SJCRH30 (cell line): ENCODE measurements around the gene AEBP2. TPM values are rescaled to one million over a fixed set of nuclear protein-coding genes. Genes with fewer than 3 reads are reported as not detected.

Source experiments
- DNase-seq, 2 experiments: peaks; one replicate each; pipeline ENCODE4 v3.0.0-alpha.2; 2015 to 2020
- H3K27ac ChIP-seq: fragments of 250-450 bp; sonication (Bioruptor Pico); 2 replicates; pipeline ENCODE4 v1.5.1; 2020; ENCODE audit warnings: mild to moderate bottlenecking, moderate library complexity
- H3K27me3 ChIP-seq: fragments of 250-450 bp; sonication (Bioruptor Pico); 2 replicates; pipeline ENCODE4 v1.5.1; 2020; ENCODE audit warnings: mild to moderate bottlenecking, moderate library complexity
- H3K36me3 ChIP-seq: fragments of 250-450 bp; sonication (Bioruptor Pico); 2 replicates; pipeline ENCODE4 v1.5.1; 2020; ENCODE audit warnings: mild to moderate bottlenecking, moderate library complexity
- H3K4me1 ChIP-seq: fragments of 250-450 bp; sonication (Bioruptor Pico); 2 replicates; pipeline ENCODE4 v1.5.1; 2020; ENCODE audit warnings: mild to moderate bottlenecking, moderate library complexity
- H3K4me3 ChIP-seq: fragments of 250-450 bp; sonication (Bioruptor Pico); 2 replicates; pipeline ENCODE4 v1.5.1; 2020; ENCODE audit warnings: mild to moderate bottlenecking, moderate library complexity
- H3K9me3 ChIP-seq: fragments of 250-450 bp; sonication (Bioruptor Pico); replicated peaks from 2 replicates; pipeline ENCODE4 v1.5.1; 2020; ENCODE audit warnings: mild to moderate bottlenecking, moderate library complexity
- total RNA-seq: library from RNA; depleted of rRNA; stranded (reverse); fragments of >200 nt; shearing (Covaris generic); gene quantifications from 2 replicates; pipeline ENCODE4 v1.2.3, GENCODE V29; 2014

AEBP2 gene
- total RNA-seq, 1 experiment from 2014 or later = 29.7 TPM

DNA sequence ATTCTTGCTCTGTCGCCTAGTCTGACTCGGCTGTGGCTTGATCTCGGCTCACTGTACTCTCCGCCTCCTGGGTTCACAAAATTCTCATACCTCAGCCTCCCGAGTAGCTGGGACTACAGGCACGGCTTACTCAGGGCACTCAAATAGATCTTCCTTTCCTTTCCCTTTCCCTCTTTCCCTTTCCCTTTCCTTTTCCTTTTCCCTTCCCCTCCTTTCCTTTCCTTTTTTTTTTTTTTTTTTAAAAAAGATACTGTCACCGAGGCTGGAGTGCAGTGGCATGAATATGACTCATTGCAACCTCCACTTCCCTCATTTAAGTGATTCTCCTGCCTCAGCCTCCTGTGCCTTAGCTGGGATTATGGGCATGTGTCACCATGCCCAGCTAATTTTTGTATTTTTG is 86.0 kb downstream of the AEBP2 start:
- Histone ChIP-seq H3K27ac (no peak overlapping the region), H3K27me3 (no peaks in the 10 kb centered on the region), H3K36me3 (peaks cover 11% of the 10 kb centered on the region), H3K4me1 (peaks cover 5% of the 10 kb centered on the region; the same call in 1 of the 2 replicates), H3K4me3 (no peak overlapping the region), H3K9me3 (no peaks in the 10 kb centered on the region)
- DNase-seq = no peak

DNA sequence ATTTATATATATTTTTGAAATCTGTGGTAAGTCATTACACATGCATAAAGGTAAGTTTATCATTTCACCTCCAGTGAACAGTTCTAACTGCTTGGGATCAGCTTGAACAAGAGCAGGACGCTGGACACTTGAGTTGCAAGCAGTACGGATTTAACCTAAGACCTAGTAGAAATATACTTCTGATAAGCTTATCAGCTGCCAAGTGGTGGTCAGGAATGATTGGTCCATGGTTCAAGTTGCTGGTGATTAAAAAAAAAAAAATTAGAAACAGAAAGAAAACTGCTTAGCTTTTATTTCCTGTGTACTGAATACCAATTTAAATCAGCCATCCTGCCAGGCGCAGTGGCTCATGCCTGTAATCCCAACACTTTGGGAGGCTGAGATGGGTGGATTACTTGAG is 88.6 kb downstream of the AEBP2 start:
- Histone ChIP-seq H3K9me3 (no peaks in the 10 kb centered on the region), H3K27me3 (no peaks in the 10 kb centered on the region), H3K36me3 (no peaks in the 10 kb centered on the region), H3K4me3 (no peak overlapping the region), H3K27ac (no peak overlapping the region), H3K4me1 (no peaks in the 10 kb centered on the region)
- DNase-seq = no peak

DNA sequence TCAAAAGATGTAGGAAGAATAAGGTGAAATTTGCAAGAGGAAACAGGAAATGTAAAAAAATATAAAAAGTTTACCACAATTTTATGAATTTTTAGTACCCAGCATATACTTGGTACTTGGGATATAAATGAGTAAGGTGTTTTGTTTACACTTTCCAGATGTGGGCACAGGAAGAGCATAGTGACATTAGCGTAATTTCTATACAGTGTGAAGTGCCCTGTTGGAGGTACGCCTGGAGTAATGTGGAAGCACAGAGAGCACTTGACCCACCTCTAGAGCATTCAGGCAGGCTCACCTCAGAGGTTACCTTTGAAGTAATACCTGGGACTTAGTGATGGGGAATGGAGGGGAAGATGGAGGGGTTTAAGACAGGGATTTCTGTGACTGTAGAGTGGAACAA is 89.5 kb downstream of the AEBP2 start:
- Histone ChIP-seq H3K4me1 (no peaks in the 10 kb centered on the region), H3K4me3 (no peak overlapping the region), H3K27me3 (no peaks in the 10 kb centered on the region), H3K36me3 (no peaks in the 10 kb centered on the region), H3K9me3 (no peaks in the 10 kb centered on the region), H3K27ac (no peak overlapping the region)
- no peak for DNase-seq

DNA sequence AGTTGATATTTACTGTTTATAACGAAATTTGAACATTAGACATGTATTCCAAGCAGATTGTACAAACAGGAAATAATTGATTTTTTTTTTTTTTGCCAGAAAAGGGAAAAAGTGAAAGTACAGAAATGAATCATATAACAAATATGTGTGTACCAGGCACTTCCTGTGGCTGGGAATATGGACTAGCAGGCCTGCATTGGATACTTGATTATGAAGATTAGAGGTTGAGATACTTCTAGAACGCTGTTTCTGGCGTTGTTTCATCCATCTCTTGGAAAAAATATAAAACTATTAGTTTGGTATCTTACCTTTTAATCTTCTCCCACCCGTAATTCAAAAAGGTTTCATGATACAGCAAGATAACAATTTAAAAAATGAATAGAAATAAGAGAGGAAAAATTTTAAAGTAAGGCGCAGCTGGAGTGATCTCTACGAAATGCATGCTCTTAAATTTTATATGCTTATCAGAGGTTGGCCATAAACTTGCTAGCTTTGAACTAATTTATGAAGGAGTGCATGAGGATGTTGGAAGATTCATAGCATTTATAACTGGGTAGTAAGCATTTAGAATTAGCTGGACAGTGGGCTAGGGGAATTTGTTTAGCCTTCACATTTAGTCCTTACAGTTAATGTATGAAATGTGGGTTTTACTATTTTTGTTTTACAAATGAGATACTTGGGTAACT is 90.8 kb downstream of the AEBP2 start:
- no peaks in the 10 kb centered on the region for H3K27me3 ChIP-seq
- no peaks in the 10 kb centered on the region for H3K36me3 ChIP-seq
- no peak overlapping the region for H3K4me3 ChIP-seq
- no peaks in the 10 kb centered on the region for H3K4me1 ChIP-seq
- DNase-seq = peak in 1 of 2 experiments; percentile 7
- H3K27ac ChIP-seq = no peak overlapping the region
- H3K9me3 ChIP-seq = no peaks in the 10 kb centered on the region

DNA sequence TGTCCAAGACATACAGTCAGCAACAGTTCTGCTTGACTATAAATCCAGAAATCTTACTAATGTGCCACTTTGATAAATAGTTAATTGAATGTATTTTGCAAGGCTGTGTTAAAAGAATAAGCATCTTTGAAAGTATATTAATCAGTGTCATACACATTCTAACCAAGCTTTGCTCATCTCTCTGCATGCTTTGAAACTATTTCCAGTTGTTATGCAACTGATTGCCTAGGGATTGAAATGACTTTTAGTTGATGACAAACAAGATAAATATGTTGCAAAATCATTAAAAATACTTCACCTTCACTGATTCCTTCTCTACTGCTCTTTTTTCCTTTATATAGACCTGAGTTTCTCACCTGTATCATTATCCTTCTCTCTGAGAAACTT is 91.3 kb downstream of the AEBP2 start:
- Histone ChIP-seq H3K36me3 (no peaks in the 10 kb centered on the region), H3K27me3 (no peaks in the 10 kb centered on the region), H3K27ac (no peak overlapping the region), H3K4me1 (no peaks in the 10 kb centered on the region), H3K9me3 (no peaks in the 10 kb centered on the region), H3K4me3 (no peak overlapping the region)
- no peak for DNase-seq

DNA sequence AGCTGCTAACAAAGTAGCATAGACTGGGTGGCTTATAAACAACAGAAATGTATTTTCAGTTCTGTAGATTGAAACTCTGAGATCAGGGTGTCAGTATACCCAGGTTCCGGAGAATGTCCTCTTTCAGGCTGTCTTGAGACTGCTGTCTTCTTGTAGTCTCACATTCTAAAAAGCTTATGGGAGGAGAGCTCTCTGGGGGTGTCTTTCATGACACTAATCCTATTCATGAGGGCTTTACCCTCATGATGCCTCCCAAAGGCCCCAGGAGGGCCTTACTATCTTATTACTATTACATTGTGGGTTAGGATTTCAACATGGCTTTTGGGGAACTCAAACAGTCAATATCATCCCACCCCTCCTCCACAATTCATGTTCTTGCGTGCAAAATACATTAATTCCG is 94.3 kb downstream of the AEBP2 start:
- H3K9me3 ChIP-seq = no peaks in the 10 kb centered on the region
- no peaks in the 10 kb centered on the region for H3K4me1 ChIP-seq
- H3K36me3 ChIP-seq = no peaks in the 10 kb centered on the region
- H3K27me3 ChIP-seq = no peaks in the 10 kb centered on the region
- no peak for DNase-seq
- no peak overlapping the region for H3K27ac ChIP-seq
- H3K4me3 ChIP-seq = no peak overlapping the region

DNA sequence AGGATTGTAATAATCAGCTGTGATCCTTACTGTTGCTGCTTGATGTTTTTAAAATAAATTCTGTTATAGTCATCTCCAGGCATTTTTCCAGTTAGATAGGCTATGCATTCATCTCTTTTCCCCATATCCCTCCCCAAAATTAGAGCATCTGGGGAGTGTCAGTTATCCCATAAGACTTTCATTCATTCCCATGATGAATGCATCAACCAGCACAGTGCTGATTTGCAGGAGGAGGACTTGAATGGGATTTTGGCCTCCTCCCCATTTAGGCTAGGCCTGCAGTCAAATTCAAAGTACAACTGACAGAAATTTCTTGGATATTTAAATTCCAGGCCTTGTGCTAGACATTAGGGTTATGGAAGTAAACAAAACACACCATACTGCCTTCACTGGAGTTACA is 99.8 kb downstream of the AEBP2 start:
- H3K9me3 ChIP-seq = no peaks in the 10 kb centered on the region
- no peak overlapping the region for H3K27ac ChIP-seq
- no peaks in the 10 kb centered on the region for H3K4me1 ChIP-seq
- no peak for DNase-seq
- H3K27me3 ChIP-seq = no peaks in the 10 kb centered on the region
- H3K36me3 ChIP-seq = no peaks in the 10 kb centered on the region
- H3K4me3 ChIP-seq = no peak overlapping the region

DNA sequence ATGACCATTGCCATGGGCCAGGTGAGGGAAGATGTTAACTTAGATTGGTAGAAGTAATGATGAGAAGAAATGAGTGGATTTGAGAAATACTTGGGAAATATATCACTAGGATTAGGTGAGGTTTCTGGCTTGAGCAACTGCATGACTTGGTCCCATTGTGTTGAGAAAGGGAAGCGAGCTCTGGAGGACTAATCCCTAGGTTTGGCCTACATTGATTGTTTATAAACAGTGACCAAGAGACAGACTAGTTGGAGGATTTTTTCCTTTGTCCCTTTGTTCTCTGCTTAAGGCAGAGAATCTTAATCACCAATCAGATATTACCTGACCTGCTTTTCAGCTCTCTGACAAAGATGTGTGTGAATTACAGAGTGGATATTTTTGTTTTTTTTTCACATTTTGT is 100.5 kb downstream of the AEBP2 start:
- peak in 1 of 2 experiments; percentile 27 for DNase-seq
- no peaks in the 10 kb centered on the region for H3K4me1 ChIP-seq

DNA sequence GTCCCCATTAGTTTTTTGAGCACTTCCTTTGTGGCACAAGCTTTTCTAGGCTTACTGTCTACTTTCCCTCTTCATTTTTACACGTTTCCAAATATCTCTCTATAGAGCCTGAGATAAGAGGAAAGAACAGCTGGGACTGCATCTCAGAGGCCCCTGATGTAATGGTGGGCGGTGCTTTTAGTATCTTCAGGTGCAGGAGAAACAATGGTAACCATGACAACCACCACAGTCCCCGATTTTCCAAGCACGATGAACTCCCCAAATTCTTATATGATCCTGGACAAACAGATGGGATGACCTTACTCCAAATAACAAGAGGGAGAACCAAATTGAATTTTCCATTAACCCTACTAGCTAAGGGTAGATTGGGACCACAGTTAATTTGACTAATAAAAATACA is 103.3 kb downstream of the AEBP2 start:
- no peak overlapping the region for H3K27ac ChIP-seq
- H3K4me3 ChIP-seq = no peak overlapping the region
- no peaks in the 10 kb centered on the region for H3K27me3 ChIP-seq
- H3K4me1 ChIP-seq = no peaks in the 10 kb centered on the region
- H3K36me3 ChIP-seq = no peaks in the 10 kb centered on the region
- no peaks in the 10 kb centered on the region for H3K9me3 ChIP-seq
- no peak for DNase-seq

More for the DNA sequence above, 100.5 kb downstream of the AEBP2 start:
- Histone ChIP-seq H3K36me3 (no peaks in the 10 kb centered on the region), H3K27me3 (no peaks in the 10 kb centered on the region), H3K27ac (no peak overlapping the region), H3K4me3 (no peak overlapping the region), H3K9me3 (no peaks in the 10 kb centered on the region)

DNA sequence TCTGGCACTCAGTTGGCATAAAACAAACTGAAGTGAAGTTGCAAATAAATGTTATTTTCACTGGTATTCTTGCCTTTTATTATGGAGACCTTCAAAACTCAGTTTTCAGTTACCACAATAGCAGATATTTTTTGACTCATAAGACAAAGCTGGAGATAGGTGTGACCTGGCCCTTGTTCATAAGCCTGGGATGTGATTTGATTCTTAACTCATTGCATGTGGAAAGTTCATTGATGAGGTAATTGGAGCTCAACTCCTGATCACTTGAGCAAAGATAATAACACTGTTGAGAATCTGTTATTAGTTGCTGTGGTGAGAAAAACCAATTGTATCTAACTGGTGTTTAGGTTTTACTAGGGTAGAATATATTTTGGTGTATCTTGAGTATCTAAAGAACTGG is 105.1 kb downstream of the AEBP2 start:
- no peaks in the 10 kb centered on the region for H3K4me1 ChIP-seq
- H3K27me3 ChIP-seq = no peaks in the 10 kb centered on the region
- no peak overlapping the region for H3K4me3 ChIP-seq
- DNase-seq = no peak
- H3K27ac ChIP-seq = no peak overlapping the region
- no peaks in the 10 kb centered on the region for H3K9me3 ChIP-seq
- no peaks in the 10 kb centered on the region for H3K36me3 ChIP-seq

DNA sequence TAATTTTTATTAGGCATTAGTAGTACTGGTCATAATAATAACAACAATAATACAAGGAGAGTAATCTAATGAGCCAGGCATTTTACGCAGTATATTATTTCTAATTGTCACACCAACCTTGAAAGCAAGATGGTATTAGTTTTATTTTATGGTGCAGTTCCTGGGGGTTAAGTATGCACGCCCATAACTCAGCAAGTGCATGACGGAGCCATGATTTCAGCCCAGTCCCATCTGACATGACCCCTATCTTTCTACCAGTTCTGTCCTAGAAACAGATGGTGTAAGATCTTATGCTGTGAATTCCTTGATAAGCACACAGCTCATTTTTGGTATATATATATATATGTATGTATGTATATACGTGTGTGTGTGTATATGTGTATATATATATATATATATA is 106.0 kb downstream of the AEBP2 start:
- no peak for DNase-seq
- H3K36me3 ChIP-seq = no peaks in the 10 kb centered on the region
- H3K4me1 ChIP-seq = no peaks in the 10 kb centered on the region
- no peak overlapping the region for H3K27ac ChIP-seq
- H3K4me3 ChIP-seq = no peak overlapping the region
- H3K27me3 ChIP-seq = no peaks in the 10 kb centered on the region
- H3K9me3 ChIP-seq = no peaks in the 10 kb centered on the region

DNA sequence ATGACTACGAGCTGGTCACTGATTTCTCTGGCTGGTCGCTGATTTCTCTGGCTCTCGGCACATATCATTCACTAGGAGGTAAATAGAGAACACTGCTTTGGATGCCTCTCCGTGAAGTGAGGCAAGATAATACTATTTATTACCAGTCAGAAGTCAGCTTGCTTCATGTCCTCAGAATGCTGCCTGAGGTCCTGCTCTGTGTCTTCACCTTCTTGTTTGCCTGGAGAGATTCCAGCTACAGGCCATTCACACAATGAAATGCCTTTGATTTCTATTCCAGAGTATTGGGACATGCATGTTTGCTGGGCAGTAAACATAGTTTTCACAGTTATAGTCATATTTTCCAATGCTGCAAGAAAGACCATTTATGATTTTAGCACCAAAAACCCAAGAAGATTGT is 106.7 kb downstream of the AEBP2 start:
- Histone ChIP-seq H3K4me3 (no peak overlapping the region), H3K27ac (no peak overlapping the region), H3K4me1 (no peaks in the 10 kb centered on the region), H3K9me3 (no peaks in the 10 kb centered on the region), H3K27me3 (no peaks in the 10 kb centered on the region), H3K36me3 (no peaks in the 10 kb centered on the region)
- DNase-seq = no peak

DNA sequence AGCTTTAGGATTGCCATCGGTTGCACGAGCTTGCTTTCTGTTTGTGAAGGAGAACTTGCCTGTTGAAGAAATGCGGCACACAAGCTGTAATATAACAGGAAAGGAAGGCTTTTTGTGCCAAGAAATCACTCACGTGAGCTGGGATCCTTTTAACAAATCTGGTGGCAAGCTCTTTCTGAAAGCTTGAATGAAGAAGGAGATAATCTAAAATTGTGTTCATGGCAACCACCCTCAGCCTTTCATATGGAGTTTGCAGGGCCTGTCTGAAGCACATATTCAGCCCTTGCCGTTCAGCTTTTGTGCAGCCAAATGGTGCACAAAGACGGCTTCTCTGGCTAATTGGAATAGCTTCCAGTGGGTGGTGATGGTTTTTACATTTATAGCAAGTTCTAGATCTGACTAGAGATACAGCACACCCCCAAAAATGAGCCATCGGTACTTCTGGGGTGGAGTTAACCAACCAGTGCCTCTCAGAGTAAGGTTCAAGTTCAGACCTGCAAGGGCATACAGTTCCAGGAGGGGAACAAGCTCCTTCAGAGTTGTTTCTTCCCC is 107.4 kb downstream of the AEBP2 start:
- Histone ChIP-seq H3K27ac (no peak overlapping the region), H3K9me3 (no peaks in the 10 kb centered on the region), H3K27me3 (no peaks in the 10 kb centered on the region), H3K36me3 (no peaks in the 10 kb centered on the region), H3K4me3 (no peak overlapping the region), H3K4me1 (no peaks in the 10 kb centered on the region)
- no peak for DNase-seq

DNA sequence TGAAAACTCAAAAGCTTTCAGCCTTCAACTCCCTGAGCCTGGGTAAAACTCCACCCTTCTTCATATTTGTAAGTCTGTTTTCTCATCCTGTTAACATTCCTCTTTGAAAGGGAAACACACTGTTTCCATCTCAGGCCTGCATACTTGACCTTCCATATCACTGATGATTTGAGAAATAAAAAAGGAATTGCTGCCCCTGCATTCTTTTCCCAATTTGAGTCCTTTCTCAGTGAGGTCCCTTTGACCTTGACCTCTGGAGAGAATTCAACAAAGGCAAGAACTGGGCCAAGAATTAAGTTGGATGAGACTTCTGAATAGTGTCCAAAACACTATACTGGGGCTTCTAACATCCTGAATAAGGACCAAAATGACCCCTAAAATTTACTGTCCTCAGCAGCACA is 108.0 kb downstream of the AEBP2 start:
- Histone ChIP-seq H3K27me3 (no peaks in the 10 kb centered on the region), H3K4me1 (no peaks in the 10 kb centered on the region), H3K4me3 (no peak overlapping the region), H3K27ac (no peak overlapping the region), H3K9me3 (no peaks in the 10 kb centered on the region), H3K36me3 (no peaks in the 10 kb centered on the region)
- no peak for DNase-seq

DNA sequence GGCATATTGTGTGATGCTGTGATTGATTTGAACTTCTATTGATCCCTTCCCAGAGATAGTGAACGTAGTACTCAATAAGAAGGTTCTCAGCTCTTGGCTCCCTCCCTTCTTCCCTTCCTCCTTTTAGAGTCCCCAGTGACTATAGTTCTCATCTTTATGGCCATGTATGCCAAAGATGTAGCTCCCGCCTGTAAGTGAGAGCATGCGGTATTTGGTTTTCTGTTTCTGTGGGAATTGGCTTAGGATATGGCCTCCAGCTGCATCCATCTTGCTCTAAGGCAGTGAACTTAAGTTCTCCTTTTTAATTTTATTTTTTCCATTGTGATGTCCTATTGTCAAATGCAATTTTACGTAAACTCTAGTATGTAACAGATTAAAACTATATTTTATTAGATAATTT is 109.5 kb downstream of the AEBP2 start:
- Histone ChIP-seq H3K4me3 (no peak overlapping the region), H3K9me3 (no peaks in the 10 kb centered on the region), H3K27ac (no peak overlapping the region), H3K36me3 (no peaks in the 10 kb centered on the region), H3K27me3 (no peaks in the 10 kb centered on the region), H3K4me1 (no peaks in the 10 kb centered on the region)
- no peak for DNase-seq

DNA sequence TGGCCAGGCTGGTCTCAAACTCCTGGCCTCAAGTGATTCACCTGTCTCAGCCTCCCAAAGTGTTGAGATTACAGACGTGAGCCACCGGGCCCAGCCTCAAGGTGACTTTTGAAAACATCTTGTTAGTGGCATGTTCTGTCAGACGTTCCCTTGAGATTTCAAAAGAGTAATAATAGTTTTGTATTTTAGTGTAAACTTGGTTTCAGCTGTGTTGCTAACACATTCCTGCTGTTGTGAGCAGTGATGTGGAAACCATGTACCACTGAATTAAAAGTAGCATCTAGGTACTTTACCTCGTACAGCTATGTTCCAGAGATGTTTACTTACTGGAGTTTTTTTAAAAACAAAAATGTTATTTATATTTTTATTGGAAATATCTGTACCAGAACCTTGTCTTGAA is 111.3 kb downstream of the AEBP2 start:
- Histone ChIP-seq H3K27me3 (no peaks in the 10 kb centered on the region), H3K27ac (no peak overlapping the region), H3K4me1 (no peaks in the 10 kb centered on the region), H3K36me3 (no peaks in the 10 kb centered on the region), H3K9me3 (no peaks in the 10 kb centered on the region), H3K4me3 (no peak overlapping the region)
- DNase-seq = no peak
